IMR-90 (cell line): ENCODE results near the gene CINP. TPM values are rescaled to one million over a fixed set of nuclear protein-coding genes. Genes with fewer than 3 reads are reported as not detected.

Experiments
- ATAC-seq: fragments of 200-7000 bp; cut with Tn5 transposase; 2 replicates; pipeline ENCODE4 v1.9.1; 2020; ENCODE audit warnings: low read depth, mild to moderate bottlenecking, moderate library complexity
- BruUV-seq: library from RNA; stranded (reverse); fragments of 400-500 nt; replicated peaks from 2 replicates; lab custom pipeline; 2021; lab: Mats Ljungman, UMichigan
- CTCF ChIA-PET: fragments of 300-600 bp; formaldehyde crosslinking; extraction: SDS; loops from one replicate; lab custom pipeline; 2021; ENCODE audit warnings: antibody characterized with exemption; lab: Yijun Ruan, JAX
- POLR2A ChIA-PET: fragments of 300-600 bp; sonication (Branson Sonifier 250); formaldehyde crosslinking; loops from one replicate; lab custom pipeline; 2022; ENCODE audit warnings: antibody characterized with exemption; ENCODE audit not compliant: unreplicated experiment; lab: Charles Lee
- DNase-seq: peaks from one replicate; pipeline ENCODE4 v3.0.0; 2013
- H2AFZ ChIP-seq: replicated peaks from 2 replicates; pipeline ENCODE3; 2013; ENCODE audit warnings: low read length, mild to moderate bottlenecking; ENCODE audit not compliant: poor library complexity
- H2AK5ac ChIP-seq: 2 replicates; pipeline ENCODE4 v1.6.1; 2013; ENCODE audit warnings: low read depth, low read length, inconsistent platforms
- H2AK9ac ChIP-seq: replicated peaks from 2 replicates; pipeline ENCODE3; 2013; ENCODE audit warnings: mild to moderate bottlenecking, low read depth, low read length, moderate library complexity; ENCODE audit not compliant: poor library complexity
- H2BK120ac ChIP-seq: 2 replicates; pipeline ENCODE4 v1.6.1; 2013; ENCODE audit warnings: low read depth, low read length, inconsistent platforms
- H2BK15ac ChIP-seq: 3 replicates; pipeline ENCODE4 v1.6.1; 2013; ENCODE audit warnings: low read depth, low read length, inconsistent platforms
- H2BK20ac ChIP-seq: 2 replicates; pipeline ENCODE4 v1.6.1; 2013; ENCODE audit warnings: low read depth, mild to moderate bottlenecking, inconsistent platforms, low read length, moderate library complexity
- H2BK5ac ChIP-seq: 2 replicates; pipeline ENCODE4 v1.6.1; 2013; ENCODE audit warnings: mild to moderate bottlenecking, low read depth, low read length, inconsistent platforms; ENCODE audit not compliant: poor library complexity, severe bottlenecking
- H3K14ac ChIP-seq: replicated peaks from 2 replicates; pipeline ENCODE4 v1.6.1; 2013; ENCODE audit warnings: low read depth, low read length, inconsistent platforms
- H3K18ac ChIP-seq: 2 replicates; pipeline ENCODE4 v1.6.1; 2013; ENCODE audit warnings: low read depth, low read length, control low read depth
- H3K23ac ChIP-seq: 2 replicates; pipeline ENCODE4 v1.6.1; 2013; ENCODE audit warnings: low read depth, low read length, inconsistent platforms
- H3K27ac ChIP-seq: 2 replicates; pipeline ENCODE4 v1.5.1; 2013; ENCODE audit warnings: mild to moderate bottlenecking, control low read depth, low read length; ENCODE audit not compliant: insufficient read depth
- H3K27me3 ChIP-seq: 2 replicates; pipeline ENCODE4 v1.6.1; 2013; ENCODE audit warnings: low read length; ENCODE audit not compliant: control insufficient read depth, insufficient read depth
- H3K36me3 ChIP-seq: 2 replicates; pipeline ENCODE4 v1.6.1; 2013; ENCODE audit warnings: low read length, mixed read lengths; ENCODE audit not compliant: control insufficient read depth, insufficient read depth
- H3K4ac ChIP-seq: 2 replicates; pipeline ENCODE4 v1.6.1; 2013; ENCODE audit warnings: low read depth, low read length, inconsistent platforms
- H3K4me1 ChIP-seq: 2 replicates; pipeline ENCODE4 v1.6.1; 2013; ENCODE audit warnings: low read length, mixed read lengths; ENCODE audit not compliant: control insufficient read depth, insufficient read depth
- H3K4me2 ChIP-seq: 2 replicates; pipeline ENCODE4 v1.6.1; 2013; ENCODE audit warnings: low read depth, mild to moderate bottlenecking, control low read depth, low read length, moderate library complexity
- H3K4me3 ChIP-seq: 2 replicates; pipeline ENCODE4 v1.5.1; 2013; ENCODE audit warnings: low read depth, mild to moderate bottlenecking, control low read depth, low read length, moderate library complexity; ENCODE audit not compliant: insufficient read depth
- H3K56ac ChIP-seq: 2 replicates; pipeline ENCODE4 v1.6.1; 2013; ENCODE audit warnings: low read length, inconsistent platforms; ENCODE audit not compliant: insufficient read depth; ENCODE audit errors: extremely low read depth
- H3K79me1 ChIP-seq, 2 experiments: 2 replicates each; pipeline ENCODE4 v1.6.1; 2013; ENCODE audit warnings: low read length in 2 of 2, inconsistent platforms in 1 of 2, low read depth in 1 of 2
- H3K9ac ChIP-seq: 2 replicates; pipeline ENCODE4 v1.6.1; 2013; ENCODE audit warnings: low read depth, low read length, control low read depth
- H3K9me1 ChIP-seq: 2 replicates; pipeline ENCODE4 v1.6.1; 2013; ENCODE audit warnings: low read length, inconsistent platforms; ENCODE audit not compliant: insufficient read depth
- H3K9me3 ChIP-seq: 2 replicates; pipeline ENCODE4 v1.6.1; 2013; ENCODE audit warnings: low read length; ENCODE audit not compliant: control insufficient read depth, insufficient read depth
- H4K20me1 ChIP-seq: 2 replicates; pipeline ENCODE4 v1.6.1; 2013; ENCODE audit warnings: low read length, inconsistent platforms; ENCODE audit not compliant: insufficient read depth
- H4K5ac ChIP-seq: 2 replicates; pipeline ENCODE4 v1.6.1; 2013; ENCODE audit warnings: mild to moderate bottlenecking, low read depth, low read length, control low read depth
- H4K8ac ChIP-seq, 2 experiments: 2 replicates each; pipeline ENCODE4 v1.6.1; 2013; ENCODE audit warnings: low read depth in 2 of 2, low read length in 2 of 2, control low read depth in 1 of 2, inconsistent platforms in 1 of 2
- H4K91ac ChIP-seq: 2 replicates; pipeline ENCODE4 v1.6.1; 2013; ENCODE audit warnings: low read depth, low read length, inconsistent platforms; ENCODE audit not compliant: insufficient read depth
- BHLHE40 ChIP-seq: fragments of 150-350 bp; IDR thresholded peaks from 2 replicates; pipeline ENCODE4 v1.6.1; 2016; ENCODE audit warnings: mild to moderate bottlenecking, low read depth, low read length
- CHD1 ChIP-seq: IDR thresholded peaks from 2 replicates; pipeline ENCODE4 v1.6.1; 2012; ENCODE audit warnings: low read depth, low read length, improper control_type of control experiment
- ELK1 ChIP-seq: fragments of 150-350 bp; IDR thresholded peaks from 2 replicates; pipeline ENCODE4 v1.6.1; 2016; ENCODE audit warnings: low read depth, mild to moderate bottlenecking, low read length, moderate library complexity, borderline replicate concordance
- FOS ChIP-seq: fragments of 150-350 bp; IDR thresholded peaks from 2 replicates; pipeline ENCODE4 v1.6.1; 2016; ENCODE audit warnings: low read depth, low read length
- MAZ ChIP-seq: IDR thresholded peaks from 2 replicates; pipeline ENCODE4 v1.6.1; 2012; ENCODE audit warnings: low read depth, mild to moderate bottlenecking, low read length, improper control_type of control experiment, moderate library complexity, borderline replicate concordance
- MXI1 ChIP-seq: IDR thresholded peaks from 2 replicates; pipeline ENCODE4 v1.6.1; 2012; ENCODE audit warnings: low read depth, mild to moderate bottlenecking, low read length, moderate library complexity, borderline replicate concordance
- NFE2L2 ChIP-seq: fragments of 150-350 bp; IDR thresholded peaks from 2 replicates; pipeline ENCODE4 v1.6.1; 2016; ENCODE audit warnings: low read depth, mild to moderate bottlenecking, low read length
- POLR2A ChIP-seq: IDR thresholded peaks from 2 replicates; pipeline ENCODE4 v1.6.1; 2012; ENCODE audit warnings: mild to moderate bottlenecking, low read depth, low read length
- RAD21 ChIP-seq: IDR thresholded peaks from 2 replicates; pipeline ENCODE4 v1.6.1; 2012; ENCODE audit warnings: low read length, improper control_type of control experiment
- RFX5 ChIP-seq: IDR thresholded peaks from 2 replicates; pipeline ENCODE4 v1.8.0; 2012; ENCODE audit warnings: low read depth, mild to moderate bottlenecking, low read length, moderate library complexity
- SMC3 ChIP-seq: fragments of 150-350 bp; IDR thresholded peaks from 2 replicates; pipeline ENCODE4 v1.6.1; 2016; ENCODE audit warnings: low read depth, mild to moderate bottlenecking, antibody characterized with exemption, low read length, moderate library complexity
- USF2 ChIP-seq: fragments of 150-350 bp; IDR thresholded peaks from 2 replicates; pipeline ENCODE4 v1.6.1; 2017; ENCODE audit warnings: mild to moderate bottlenecking, antibody characterized with exemption, low read length, low read depth
- WGBS, 2 experiments: methylation state at CpG; one replicate each; pipeline versions ENCODE4 v1.1.5 to v1.1.7; 2013; ENCODE audit warnings: missing lambda C conversion rate in 2 of 2; ENCODE audit not compliant: insufficient read length in 1 of 2; ENCODE audit errors: extremely low coverage in 2 of 2; 5-methylcytosine and 5-hydroxymethylcytosine counted together
- dilution Hi-C: fragments of 300-500 bp; cut with HindIII; formaldehyde crosslinking; loops from one replicate; pipeline ENCODE4 v1.14.3; 2018; ENCODE audit warnings: low sequenced_read_pairs; ENCODE audit not compliant: unreplicated experiment
- in situ Hi-C: fragments of 300-500 bp; cut with MboI; formaldehyde crosslinking; loops from 3 replicates; pipeline ENCODE4 v1.14.3; 2019; ENCODE audit warnings: low sequenced_read_pairs, inconsistent platforms, mixed read lengths
- intact Hi-C: fragments of 100-400 bp; cut with micrococcal nuclease; formaldehyde crosslinking; loops from 2 replicates; pipeline ENCODE4 v1.10.0; 2022
- polyA plus RNA-seq, 3 experiments: library from polyadenylated mRNA; depleted of rRNA; stranded (reverse); fragments of >200 nt; gene quantifications; 2 replicates each; pipeline ENCODE4 v1.2.3, GENCODE V29; 2012; ENCODE audit warnings: low replicate concordance in 1 of 3
- total RNA-seq: library from RNA; depleted of rRNA; stranded (reverse); fragments of >200 nt; gene quantifications from 2 replicates; pipeline ENCODE4 v1.2.3, GENCODE V29; 2012
- TF ChIP-seq, protein P1 (sequence below): conservative IDR thresholded peaks from 2 replicates; pipeline ENCODE4 v1.5.1; 2012; ENCODE audit warnings: mild to moderate bottlenecking, low read depth, low read length, improper control_type of control experiment

CINP gene
- total and polyA plus RNA-seq, 2 of the 4 experiments (the other 2 are of a cell fraction): 41.9 to 56.4 TPM

GRCh38 chr14:102316743-102317563, 45.7 kb downstream of the CINP start:
- Histone ChIP-seq H2AK5ac (no peak overlapping the region), H3K27ac (peak overlapping the region; percentile 49), H3K4me1 (peaks cover 15% of the 10 kb centered on the region), H3K14ac (peak overlapping the region; percentile 50), H4K91ac (peak overlapping the region; percentile 2), H3K9me1 (peaks cover 20% of the 10 kb centered on the region), H3K4me3 (peak overlapping the region; percentile 54), H3K18ac (peak overlapping the region; percentile 67), H3K9ac (peak overlapping the region; percentile 52), H3K56ac (peak overlapping the region; percentile 48), H2AFZ (peak overlapping the region; percentile 94), H3K27me3 (no peaks in the 10 kb centered on the region), H4K8ac (peak overlapping the region; percentile 20 to 73; a peak in 2 of 4 replicates), H3K9me3 (no peaks in the 10 kb centered on the region), H3K23ac (peak overlapping the region; percentile 44), H3K36me3 (no peaks in the 10 kb centered on the region), H4K20me1 (no peaks in the 10 kb centered on the region), H2BK5ac (peak overlapping the region; percentile 66), H4K5ac (peak overlapping the region; percentile 62), H3K79me1 (peaks cover 14 to 25% of the 10 kb centered on the region in 2 experiments; a peak in 3 of 4 replicates), H2AK9ac (peak overlapping the region; percentile 65), H3K4ac (peak overlapping the region; percentile 61), H2BK120ac (peak overlapping the region; percentile 47), H3K4me2 (peak overlapping the region; percentile 92), H2BK20ac (0 out of 2 replicates have a peak overlapping the region, but pooled peaks have one; percentile 33), H2BK15ac (no peak overlapping the region; the same call in 2 of the 3 replicates)
- intact Hi-C loops (no loop called here), dilution Hi-C loops (no loop called here), in situ Hi-C loops (loop anchor here (10.0 to 25.0 kb wide), 4 partner anchors 172 to 555 kb away; partner anchors contain the start of genes DYNC1H1, HSP90AA1 and PPP2R5C)
- no TSS peak for BruUV-seq
- ChIA-PET POLR2A (interaction anchor here (0.6 kb wide), 1 partner anchor 178 kb away, joined by 6 read pairs; no protein-coding TSS in a partner anchor), CTCF (interaction anchor here (0.6 to 0.7 kb wide), 4 partner anchors 30 to 626 kb away, joined by 3 read pairs; no protein-coding TSS in a partner anchor)
- ATAC-seq (peak; percentile 71), DNase-seq (peak; percentile 91)
- WGBS, 2 experiments: 2% methylated on average over 12 of the region's 54 CpGs; no CpG with 5 or more reads in 1 of the 2 experiments
- no peak for TF ChIP-seq RAD21
- TF ChIP-seq, protein P1, sequence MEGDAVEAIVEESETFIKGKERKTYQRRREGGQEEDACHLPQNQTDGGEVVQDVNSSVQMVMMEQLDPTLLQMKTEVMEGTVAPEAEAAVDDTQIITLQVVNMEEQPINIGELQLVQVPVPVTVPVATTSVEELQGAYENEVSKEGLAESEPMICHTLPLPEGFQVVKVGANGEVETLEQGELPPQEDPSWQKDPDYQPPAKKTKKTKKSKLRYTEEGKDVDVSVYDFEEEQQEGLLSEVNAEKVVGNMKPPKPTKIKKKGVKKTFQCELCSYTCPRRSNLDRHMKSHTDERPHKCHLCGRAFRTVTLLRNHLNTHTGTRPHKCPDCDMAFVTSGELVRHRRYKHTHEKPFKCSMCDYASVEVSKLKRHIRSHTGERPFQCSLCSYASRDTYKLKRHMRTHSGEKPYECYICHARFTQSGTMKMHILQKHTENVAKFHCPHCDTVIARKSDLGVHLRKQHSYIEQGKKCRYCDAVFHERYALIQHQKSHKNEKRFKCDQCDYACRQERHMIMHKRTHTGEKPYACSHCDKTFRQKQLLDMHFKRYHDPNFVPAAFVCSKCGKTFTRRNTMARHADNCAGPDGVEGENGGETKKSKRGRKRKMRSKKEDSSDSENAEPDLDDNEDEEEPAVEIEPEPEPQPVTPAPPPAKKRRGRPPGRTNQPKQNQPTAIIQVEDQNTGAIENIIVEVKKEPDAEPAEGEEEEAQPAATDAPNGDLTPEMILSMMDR: peak; percentile 83
- peak; percentile 83; the same call in 1 of the 2 replicates for TF ChIP-seq CHD1
- TF ChIP-seq NFE2L2: no peak
- no peak for TF ChIP-seq BHLHE40
- TF ChIP-seq RFX5: no peak
- TF ChIP-seq FOS: peak; percentile 93
- peak; percentile 78; the same call in 1 of the 2 replicates for TF ChIP-seq MAZ
- no peak for TF ChIP-seq POLR2A
- TF ChIP-seq ELK1: no peak
- TF ChIP-seq MXI1: no peak
- TF ChIP-seq SMC3: no peak
- 0 out of 2 replicates have a peak, but pooled peaks have one; percentile 4 for TF ChIP-seq USF2
